NCI-H2196 treated with DMSO at 0.1 percent for 48 hours (cell line): ENCODE results near the gene ALPL.
"Not testable (repeated sequence)": the region's sequence is repeated elsewhere in the genome, so short reads cannot be mapped to it uniquely, and the experiment has no call there.

Experiments
- DNase-seq: peaks from one replicate; lab custom pipeline; 2025; ENCODE audit not compliant: unreplicated experiment; lab: John Stamatoyannopoulos, UW

ALPL gene

DNA sequence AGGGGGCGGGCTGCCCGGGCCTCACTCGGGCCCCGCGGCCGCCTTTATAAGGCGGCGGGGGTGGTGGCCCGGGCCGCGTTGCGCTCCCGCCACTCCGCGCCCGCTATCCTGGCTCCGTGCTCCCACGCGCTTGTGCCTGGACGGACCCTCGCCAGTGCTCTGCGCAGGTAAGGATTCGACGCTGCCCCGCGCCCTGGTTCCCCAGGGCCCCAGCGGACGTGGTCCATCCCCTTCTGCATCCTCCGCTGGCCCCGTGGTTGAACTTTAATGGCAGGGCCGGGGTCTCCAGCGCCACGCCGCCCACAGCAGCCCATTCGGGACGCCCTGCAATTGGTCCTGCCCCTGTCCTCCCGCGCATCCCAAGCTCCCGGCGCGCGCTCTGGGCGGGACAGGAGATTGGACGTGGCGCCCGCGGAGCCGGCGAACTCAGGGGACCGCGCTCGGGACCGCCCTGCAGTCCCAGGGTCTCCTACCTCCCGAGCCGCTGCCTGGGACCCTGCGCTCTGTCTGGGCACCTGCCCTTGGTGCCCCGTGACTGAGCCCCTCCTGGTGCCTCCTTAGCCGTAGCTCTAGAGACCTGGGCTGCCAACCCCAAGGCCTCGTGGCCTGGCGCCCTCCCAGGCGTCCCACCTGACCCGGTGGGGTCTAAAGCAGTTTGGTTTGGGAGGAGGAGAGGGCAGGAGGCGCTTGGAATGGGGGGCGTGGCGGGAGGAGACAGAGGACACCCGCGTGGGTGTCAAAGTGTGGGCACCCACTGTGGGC, at the start of gene ALPL:
ALPL (plus strand) TSS at position 73 of the 762 bp plus-strand sequence. CDS start 44,659 bp downstream, outside the sequence.
- no peak for DNase-seq

DNA sequence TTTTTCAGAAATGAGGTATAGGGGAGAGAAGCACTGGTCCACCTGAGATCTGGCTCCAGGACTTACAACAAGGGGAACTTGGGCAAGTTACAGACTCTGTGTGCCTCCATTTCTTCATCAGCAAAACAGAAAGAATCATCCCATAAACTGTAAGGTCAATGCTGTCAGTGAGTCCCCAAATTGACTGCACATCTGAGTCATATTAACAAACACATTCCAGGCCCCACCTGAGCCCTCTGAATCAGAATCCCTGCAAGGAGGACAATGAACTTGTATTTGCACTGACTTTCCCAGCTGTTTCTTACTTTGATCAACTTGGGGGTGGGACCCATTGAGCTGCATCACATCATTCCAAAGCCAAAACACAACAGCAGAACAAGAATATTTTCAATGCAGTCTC, 44.1 kb upstream of the ALPL start:
- DNase-seq, result not testable (repeated sequence)

- not testable (repeated sequence) for DNase-seq
Measured at GRCh38 chr1:21467946-21468345, 41.3 kb upstream of the ALPL start.

- DNase-seq, result no peak
Measured at GRCh38 chr1:21468599-21468998, 40.6 kb upstream of the ALPL start.

- no peak for DNase-seq
Measured at GRCh38 chr1:21469581-21469980, 39.6 kb upstream of the ALPL start.

DNA sequence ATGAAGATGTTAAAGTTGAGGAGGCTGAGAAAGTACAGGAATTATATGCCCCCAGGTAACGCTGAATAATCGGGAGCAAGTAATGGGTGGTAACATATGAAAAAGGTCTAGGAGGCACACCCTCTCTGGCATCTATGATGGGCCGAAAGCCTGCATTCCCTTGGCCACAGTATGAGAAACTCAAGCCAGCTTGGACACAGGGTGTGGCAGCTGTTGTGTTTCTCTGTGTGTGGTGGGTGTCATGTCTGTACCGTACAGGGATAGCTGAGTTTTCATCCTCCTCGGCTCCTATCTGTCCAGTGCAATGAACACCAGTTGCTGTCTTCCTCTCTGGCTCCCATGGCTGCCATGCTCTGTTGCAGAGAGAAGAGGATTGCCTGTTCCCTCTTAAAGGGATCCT, 36.4 kb upstream of the ALPL start:
- DNase-seq, result no peak

DNA sequence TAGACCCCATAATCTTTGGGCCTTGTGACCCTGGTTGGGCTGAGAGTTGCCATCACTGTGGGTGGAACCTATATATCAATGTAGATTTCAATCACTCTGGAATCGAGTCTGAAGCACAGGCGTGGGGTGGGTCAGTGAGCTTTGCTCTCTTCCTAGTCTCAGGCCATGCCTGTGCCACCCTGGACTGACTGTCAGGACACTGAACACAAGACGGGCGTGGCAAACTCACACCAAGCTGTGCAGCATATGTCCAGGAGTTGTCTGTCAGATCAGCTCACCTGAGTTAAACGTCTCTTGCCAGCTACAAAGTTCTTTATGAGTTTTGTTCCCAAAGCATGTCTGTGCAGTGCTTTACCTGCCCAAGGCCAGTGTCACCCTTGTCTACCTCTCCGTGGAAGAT, 30.9 kb upstream of the ALPL start:
- no peak for DNase-seq

DNA sequence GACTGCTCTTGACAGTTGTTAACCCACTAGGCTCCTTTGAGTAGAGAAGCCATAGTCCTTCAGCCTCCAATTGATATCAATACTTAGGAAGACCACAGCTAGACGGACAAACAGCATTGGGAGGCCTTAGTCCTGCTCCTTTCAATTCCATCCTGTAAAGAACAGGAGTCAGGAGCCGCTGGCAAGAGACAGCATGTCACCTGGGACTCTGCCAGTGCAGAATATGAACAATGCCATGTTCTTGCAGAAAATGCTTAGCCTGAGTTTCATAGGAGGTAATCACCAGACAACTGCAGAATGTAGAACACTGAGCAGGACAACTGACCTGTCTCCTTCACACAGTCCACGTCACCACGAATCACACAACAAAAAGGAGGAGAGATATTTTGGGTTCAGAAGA, 25.3 kb upstream of the ALPL start:
- not testable (repeated sequence) for DNase-seq

DNA sequence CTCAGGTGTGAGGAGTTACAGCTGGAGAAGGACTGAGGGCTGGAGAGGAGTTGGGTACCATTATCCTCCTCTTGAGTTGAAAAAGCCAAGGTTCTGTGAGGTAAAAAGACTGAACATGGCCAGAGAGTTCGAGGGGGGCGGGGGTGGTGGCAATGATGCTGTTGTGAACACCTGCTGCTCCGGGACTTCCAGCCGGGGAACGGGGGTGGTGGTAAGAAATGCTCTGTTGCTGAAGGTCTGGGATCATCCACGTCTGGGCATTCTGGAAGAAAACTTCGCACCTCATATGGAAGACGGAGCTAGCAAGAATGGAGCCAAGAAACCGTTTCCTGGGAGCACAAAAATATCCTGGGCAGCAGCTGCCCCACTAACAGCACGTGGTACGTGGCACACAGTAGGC, 20.1 kb upstream of the ALPL start:
- DNase-seq, result no peak

DNA sequence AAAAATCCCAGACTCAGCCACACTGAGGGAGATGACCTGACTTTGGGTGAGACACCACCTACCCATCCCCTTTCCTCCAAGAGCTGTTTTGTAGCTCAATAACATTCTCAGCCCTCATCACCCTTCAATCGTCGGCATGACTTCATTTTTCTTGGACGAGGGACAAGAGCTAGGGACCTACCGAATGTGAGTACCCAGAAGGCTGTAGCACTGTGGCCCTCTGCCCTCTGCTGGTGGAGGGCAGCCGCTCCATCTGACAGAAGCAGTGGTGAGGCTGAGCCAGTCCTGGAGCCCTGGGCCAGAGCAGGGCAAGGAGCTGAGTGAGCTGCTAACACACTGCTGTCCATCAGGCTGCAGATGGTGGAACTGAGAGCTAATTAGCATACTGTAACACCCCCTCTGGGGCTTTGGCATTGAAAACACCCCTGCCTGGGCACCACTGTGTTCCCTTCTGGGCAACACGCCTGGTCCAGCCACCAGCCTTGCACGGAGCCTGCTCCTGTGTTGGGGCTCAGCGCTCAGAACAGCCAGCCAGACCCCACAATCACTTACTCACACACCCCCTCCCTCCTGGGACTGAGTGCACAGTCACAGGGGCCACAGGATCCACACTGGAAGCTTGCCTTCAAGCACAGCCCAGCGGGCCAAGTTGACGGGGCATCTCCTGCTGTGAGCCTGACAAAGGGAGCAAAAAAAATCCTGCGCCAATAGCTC, 18.3 kb upstream of the ALPL start:
- DNase-seq, result no peak

- DNase-seq, result no peak
Measured at GRCh38 chr1:21491488-21492355, 17.5 kb upstream of the ALPL start.

DNA sequence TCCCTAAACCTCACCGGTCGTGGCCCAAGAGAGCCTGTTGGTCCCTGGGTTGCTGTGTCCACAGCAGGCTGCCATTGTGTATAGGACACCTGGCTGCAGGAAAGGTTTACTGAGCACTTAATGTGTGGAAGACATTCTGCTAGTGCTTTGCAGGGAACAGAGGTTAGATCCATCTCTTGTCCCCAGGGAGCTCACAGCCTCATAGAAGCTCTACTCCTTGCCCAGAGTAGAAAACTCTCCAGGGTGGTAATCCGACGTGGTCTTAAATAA, 16.9 kb upstream of the ALPL start:
- DNase-seq, result no peak

DNA sequence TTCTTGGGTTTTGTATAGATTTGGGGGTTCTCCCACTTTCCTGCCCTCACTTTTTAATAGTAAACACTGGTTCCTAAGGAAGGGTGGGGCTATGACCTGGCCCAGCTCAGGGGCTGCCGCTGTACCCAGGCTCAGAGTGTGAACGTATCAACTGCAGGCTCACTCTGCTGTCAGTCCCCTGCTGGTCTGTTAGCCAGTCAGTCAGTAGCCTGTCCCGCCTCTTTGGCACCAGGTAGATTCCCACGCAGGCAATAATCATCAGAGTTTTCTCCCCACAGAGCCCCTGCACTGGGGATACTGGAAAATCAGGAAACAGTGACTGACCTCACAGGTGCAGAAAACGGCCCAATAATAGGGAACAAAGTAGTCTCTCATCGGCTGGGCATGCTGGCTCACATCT, 15.0 kb upstream of the ALPL start:
- DNase-seq, result no peak

DNA sequence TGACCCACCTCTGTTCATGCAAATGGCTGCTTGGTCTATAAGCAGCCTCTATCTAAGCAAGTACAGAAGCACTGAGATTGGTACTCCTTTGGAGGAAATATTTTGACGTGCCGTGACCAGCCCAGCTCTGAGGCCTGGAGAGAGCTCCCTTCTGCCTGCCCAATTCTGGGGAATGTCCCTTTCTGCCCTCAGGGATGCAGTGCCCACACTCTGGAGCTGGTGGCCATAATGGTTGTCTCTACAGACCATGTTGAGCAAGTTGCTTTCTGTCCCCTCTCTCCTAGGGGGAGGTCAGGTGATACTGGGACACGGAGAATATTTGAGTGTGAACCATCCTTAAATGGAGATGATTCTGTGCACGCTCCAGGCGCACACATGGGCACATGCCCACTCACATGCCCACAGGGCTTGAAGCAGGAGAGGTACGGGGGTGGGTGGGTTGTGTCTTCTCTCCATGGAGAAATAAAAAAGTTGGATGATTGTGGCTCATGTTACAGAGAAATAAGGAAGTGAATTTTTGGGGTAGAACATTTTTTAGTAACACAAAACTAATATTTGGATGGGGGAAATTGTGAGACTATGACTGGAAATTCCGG, 13.9 kb upstream of the ALPL start:
- DNase-seq, result no peak

DNA sequence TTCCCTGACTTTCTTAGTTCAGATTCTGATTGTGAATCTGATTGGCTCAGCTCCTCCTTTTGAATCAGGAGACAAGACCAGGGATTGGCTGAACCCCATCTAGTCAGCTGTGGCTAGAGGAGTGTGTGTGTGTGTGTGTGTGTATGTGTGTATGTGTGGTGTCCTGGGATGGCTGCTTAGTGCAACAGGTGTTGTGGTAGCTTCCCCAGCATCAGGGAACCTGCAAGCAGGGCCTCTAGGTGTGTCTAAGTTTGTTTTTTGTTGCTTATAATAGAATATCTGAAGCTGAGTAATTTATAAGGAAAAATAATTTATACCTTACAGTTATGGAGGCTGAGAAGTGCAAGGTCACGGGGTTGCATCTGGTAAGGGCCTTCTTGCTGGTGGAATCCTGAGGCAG, 13.2 kb upstream of the ALPL start:
- DNase-seq, result no peak

- no peak for DNase-seq
Measured at GRCh38 chr1:21496886-21497285, 12.3 kb upstream of the ALPL start.

- no peak for DNase-seq
Measured at GRCh38 chr1:21497466-21498061, 11.7 kb upstream of the ALPL start.

- DNase-seq, result no peak
Measured at GRCh38 chr1:21499283-21499950, 9.8 kb upstream of the ALPL start.

GRCh38 chr1:21503706-21504377, 5.4 kb upstream of the ALPL start:
- DNase-seq, result no peak

DNA sequence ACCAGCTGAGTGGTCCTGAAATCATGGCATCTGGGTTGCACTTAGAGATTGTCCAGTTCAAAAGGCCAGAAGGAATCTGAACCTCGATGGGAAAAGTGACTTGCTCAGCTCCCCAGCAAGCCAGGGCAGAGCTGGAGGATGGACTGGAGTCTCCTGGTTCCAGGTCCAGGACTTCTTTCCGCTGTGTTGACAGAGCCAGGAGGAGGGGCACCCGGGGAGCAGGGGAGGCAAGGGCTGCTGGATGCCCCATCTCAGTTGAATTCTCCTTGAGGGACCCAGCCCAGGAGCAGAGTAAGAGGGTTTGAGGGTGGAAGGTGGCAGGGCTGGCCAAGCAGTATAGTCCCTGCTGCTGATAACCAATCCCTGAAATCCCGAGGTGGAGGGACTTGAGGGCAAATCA, 2.4 kb upstream of the ALPL start:
- no peak for DNase-seq
